ENCODE measurements around the gene SPAG4. TPM values are rescaled to one million over a fixed set of nuclear protein-coding genes. Genes with fewer than 3 reads are reported as not detected.

Gene SPAG4
- polyA plus RNA-seq, 1 donor (not counting 4 experiments of a cell fraction or from before 2014, with no cell fraction given): 0.93 TPM

- Histone ChIP-seq H3K4me2 (ENCODE audit: control insufficient read depth, extremely low read depth, insufficient read depth, low read depth, low read length) (no peak overlapping the region), H3K36me3 (ENCODE audit: control insufficient read depth in 2 of 2, extremely low read depth in 1 of 2, insufficient read depth in 2 of 2, low read length in 2 of 2) (no peaks in the 10 kb centered on the region), H3K9me1 (ENCODE audit: control insufficient read depth, extremely low read depth, insufficient read depth, low read length) (no peaks in the 10 kb centered on the region), H3K27me3 (ENCODE audit: control insufficient read depth, extremely low read depth, insufficient read depth, low read length) (no peaks in the 10 kb centered on the region), H2AFZ (ENCODE audit: control insufficient read depth, low read length) (no peak overlapping the region), H3K4me3 (ENCODE audit: control insufficient read depth in 2 of 3, extremely low read depth in 1 of 3, insufficient read depth in 2 of 3, low read depth in 1 of 3, low read length in 3 of 3) (no peak overlapping the region), H3K4me1 (ENCODE audit: control insufficient read depth, extremely low read depth, insufficient read depth, low read length) (peaks cover 14% of the 10 kb centered on the region), H3K79me2 (ENCODE audit: control insufficient read depth, insufficient read depth, low read length) (no peaks in the 10 kb centered on the region), H3K9me3 (ENCODE audit: control insufficient read depth, low read depth, low read length) (no peaks in the 10 kb centered on the region), H3K27ac (ENCODE audit: control insufficient read depth, insufficient read depth, low read length) (no peak overlapping the region), H4K20me1 (ENCODE audit: control insufficient read depth, extremely low read depth, insufficient read depth, low read length) (no peaks in the 10 kb centered on the region), H3K9ac (ENCODE audit: control insufficient read depth, extremely low read depth, insufficient read depth, low read length) (no peak overlapping the region)
- DNase-seq (ENCODE audit: low read depth, low spot score) (no peak), FAIRE-seq (no peak)
- dilution Hi-C loops (cut with MboI; ENCODE audit: extremely low pct_ligation_motif_present, low sequenced_read_pairs): no loop called here
- no peak for TF ChIP-seq CTCF (optimal IDR thresholded peaks at IDR 0.05 in 1 of 3, IDR thresholded peaks at IDR 0.05 in 1 of 3, conservative IDR thresholded peaks at IDR 0.05 in 1 of 3; ENCODE audit: extremely low read depth in 1 of 3, insufficient read depth in 2 of 3, low read length in 3 of 3)
- TF ChIP-seq EZH2 (IDR thresholded peaks at IDR 0.05; ENCODE audit: low read length): no peak
Observed at GRCh38 chr20:35610833-35611427, 4.7 kb upstream of the SPAG4 start.

GRCh38 chr20:35611482-35611881 lies 4.1 kb upstream of the SPAG4 start:
- H3K9me3 ChIP-seq (ENCODE audit: control insufficient read depth, low read depth, low read length): no peaks in the 10 kb centered on the region
- no peak for TF ChIP-seq CTCF (optimal IDR thresholded peaks at IDR 0.05 in 1 of 3, IDR thresholded peaks at IDR 0.05 in 1 of 3, conservative IDR thresholded peaks at IDR 0.05 in 1 of 3; ENCODE audit: extremely low read depth in 1 of 3, insufficient read depth in 2 of 3, low read length in 3 of 3)
- no peak for TF ChIP-seq EZH2 (IDR thresholded peaks at IDR 0.05; ENCODE audit: low read length)
- H3K36me3 ChIP-seq (ENCODE audit: control insufficient read depth in 2 of 2, extremely low read depth in 1 of 2, insufficient read depth in 2 of 2, low read length in 2 of 2): no peaks in the 10 kb centered on the region
- no peaks in the 10 kb centered on the region for H3K9me1 ChIP-seq (ENCODE audit: control insufficient read depth, extremely low read depth, insufficient read depth, low read length)
- H2AFZ ChIP-seq (ENCODE audit: control insufficient read depth, low read length): no peak overlapping the region
- DNase-seq (ENCODE audit: low read depth, low spot score) (no peak), FAIRE-seq (no peak)
- peaks cover 14% of the 10 kb centered on the region for H3K4me1 ChIP-seq (ENCODE audit: control insufficient read depth, extremely low read depth, insufficient read depth, low read length)
- dilution Hi-C loops (cut with MboI; ENCODE audit: extremely low pct_ligation_motif_present, low sequenced_read_pairs): no loop called here
- H4K20me1 ChIP-seq (ENCODE audit: control insufficient read depth, extremely low read depth, insufficient read depth, low read length): no peaks in the 10 kb centered on the region
- no peak overlapping the region for H3K4me3 ChIP-seq (ENCODE audit: control insufficient read depth in 2 of 3, extremely low read depth in 1 of 3, insufficient read depth in 2 of 3, low read depth in 1 of 3, low read length in 3 of 3)
- no peak overlapping the region for H3K9ac ChIP-seq (ENCODE audit: control insufficient read depth, extremely low read depth, insufficient read depth, low read length)
- no peaks in the 10 kb centered on the region for H3K79me2 ChIP-seq (ENCODE audit: control insufficient read depth, insufficient read depth, low read length)
- H3K4me2 ChIP-seq (ENCODE audit: control insufficient read depth, extremely low read depth, insufficient read depth, low read depth, low read length): no peak overlapping the region
- H3K27ac ChIP-seq (ENCODE audit: control insufficient read depth, insufficient read depth, low read length): no peak overlapping the region
- no peaks in the 10 kb centered on the region for H3K27me3 ChIP-seq (ENCODE audit: control insufficient read depth, extremely low read depth, insufficient read depth, low read length)
